ACHN (cell line): Measurements from ENCODE around the gene PPL.
"Not testable (repeated sequence)": the region's sequence is repeated elsewhere in the genome, so short reads cannot be mapped to it uniquely, and the experiment has no call there.

Experiments
- DNase-seq: peaks from one replicate; pipeline ENCODE4 v3.0.0-alpha.2; 2015
- in situ Hi-C: cut with HindIII; loops from 2 replicates; pipeline ENCODE4 v1.10.0; 2017; ENCODE audit warnings: low sequenced_read_pairs, low pct_ligation_motif_present, low pct_unique_long_range_greater_than_20kb

Gene PPL

DNA sequence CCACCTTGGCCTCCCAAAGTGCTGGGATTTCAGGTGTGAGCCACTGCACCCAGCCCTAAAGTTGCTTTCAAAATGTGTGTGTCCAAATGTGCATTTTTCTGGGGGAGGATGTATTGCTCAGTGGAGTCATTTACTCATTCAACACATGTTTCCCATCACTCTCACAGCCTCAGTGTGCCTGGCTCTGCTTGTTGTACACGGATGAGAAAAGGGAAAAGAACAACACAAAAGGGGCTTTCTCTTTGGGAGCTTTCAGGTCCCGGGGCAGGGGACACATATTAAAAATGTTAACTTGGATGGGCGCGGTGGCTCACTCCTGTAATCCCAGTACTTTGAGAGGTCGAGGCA, 1.7 kb upstream of the PPL start:
- no peak for DNase-seq
- in situ Hi-C loops, result no loop called here

DNA sequence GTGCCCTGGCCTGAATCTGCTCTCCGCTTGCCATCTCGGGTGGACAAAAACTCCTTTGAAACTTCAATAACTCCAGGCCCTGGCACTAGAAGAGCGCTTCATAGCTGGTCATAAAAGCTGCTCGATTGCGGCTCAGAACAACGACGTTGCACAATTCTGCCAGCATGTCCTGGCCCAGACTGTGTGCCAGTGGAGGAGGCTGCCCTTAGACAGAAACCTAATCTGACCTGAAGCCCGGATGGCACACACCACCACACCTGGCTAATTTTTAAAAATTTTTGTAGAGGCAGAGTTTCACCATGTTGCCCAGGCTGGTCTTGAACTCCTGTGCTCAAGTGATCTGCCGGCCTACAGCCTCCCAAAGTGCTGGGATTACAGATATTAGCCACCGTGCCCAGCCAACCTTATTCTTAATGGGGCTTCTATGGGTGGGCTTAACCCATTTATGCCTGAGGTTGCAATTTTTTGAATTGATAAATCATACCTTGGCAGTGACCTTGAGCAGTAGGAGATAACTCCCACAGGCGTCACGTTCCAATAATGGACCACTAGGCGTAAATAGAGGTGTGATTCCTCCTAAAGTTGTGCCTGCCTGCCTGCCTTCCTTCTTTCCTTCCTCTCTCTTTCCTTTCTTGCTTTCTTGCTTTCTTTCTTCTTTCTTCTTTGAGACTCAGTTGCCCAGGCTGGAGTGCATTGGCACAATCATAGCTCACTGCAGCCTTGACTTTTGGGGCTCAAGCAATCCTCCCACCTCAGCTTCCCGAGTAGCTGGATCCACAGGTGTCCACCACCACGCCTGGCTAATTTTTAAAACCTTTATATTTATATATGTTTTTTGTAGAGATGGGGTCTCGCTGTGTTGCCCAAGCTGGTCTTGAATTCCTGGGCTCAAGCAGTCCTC, 1.1 kb upstream of the PPL start:
- no peak for DNase-seq
- in situ Hi-C loops, result no loop called here

DNA sequence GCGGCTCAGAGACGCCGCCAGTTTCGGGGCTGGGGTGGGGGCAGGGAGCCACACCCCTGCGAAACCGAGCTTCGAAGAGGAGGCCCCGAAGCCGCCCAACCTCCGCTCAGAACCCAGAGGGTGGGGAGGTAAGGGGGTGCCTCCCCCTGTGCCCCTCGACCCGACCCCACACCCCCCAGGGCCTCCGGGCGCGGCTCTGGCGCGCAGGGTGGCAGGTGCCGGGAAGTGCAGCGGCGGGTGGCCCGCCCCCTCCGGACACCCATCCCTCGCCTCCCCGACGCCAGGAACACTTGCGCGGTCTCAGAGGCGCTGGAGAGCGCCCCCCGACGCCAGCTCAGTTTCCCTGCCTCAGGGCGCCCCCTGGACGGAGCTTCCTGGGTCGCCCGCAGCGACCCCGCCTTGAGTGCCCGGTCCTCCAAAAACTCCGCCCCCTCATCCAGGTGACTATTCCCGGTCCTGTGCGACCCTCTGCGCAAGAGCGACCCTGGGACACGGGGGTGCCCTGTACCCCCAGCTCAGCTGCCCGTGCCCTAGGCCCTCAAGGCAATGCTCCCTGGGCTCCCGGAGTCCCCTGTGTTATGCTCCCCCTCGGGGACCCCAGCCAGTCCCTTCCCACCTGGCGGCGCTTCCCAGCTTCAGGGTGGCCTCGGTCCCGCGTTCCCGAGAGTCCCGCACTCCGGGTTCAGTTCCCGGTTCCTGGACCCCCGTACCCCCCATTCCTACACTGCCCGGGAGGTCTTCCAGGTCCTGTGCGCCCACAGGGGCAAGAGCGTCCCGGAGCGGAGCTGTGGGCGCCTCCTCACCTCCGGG, 562 bp downstream of the PPL start:
- DNase-seq, result peak; percentile 64
- in situ Hi-C loops, result no loop called here

DNA sequence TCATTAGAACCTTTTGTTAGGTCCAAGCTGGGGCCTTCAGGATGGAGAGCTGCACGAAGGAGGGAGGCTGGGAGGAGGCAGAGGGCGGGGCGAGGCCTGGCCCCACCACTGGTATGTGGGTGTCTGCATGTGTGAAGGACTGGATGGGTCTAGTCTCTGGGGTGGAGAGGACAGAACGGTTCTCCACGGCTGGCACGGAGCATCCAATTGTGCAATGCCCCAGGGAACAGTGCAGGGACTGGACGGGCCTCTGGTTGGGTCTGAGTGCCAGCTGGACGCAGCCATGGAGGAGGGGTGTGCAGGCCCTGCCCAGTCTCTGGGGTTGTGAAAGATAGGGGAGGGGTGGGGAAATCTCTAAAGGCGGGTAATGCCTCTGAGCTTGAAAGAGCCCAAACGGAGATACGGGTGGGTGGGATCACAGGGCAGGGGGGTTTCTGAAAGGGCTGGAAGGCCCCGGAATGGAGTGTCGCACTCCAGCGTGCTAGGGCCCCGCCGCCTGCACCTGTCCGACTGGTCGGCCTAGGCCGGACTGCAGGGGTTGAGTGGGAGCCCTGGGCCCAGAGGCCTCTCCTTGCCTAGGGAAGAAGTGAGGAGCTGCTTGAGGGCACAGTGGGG, 1.6 kb downstream of the PPL start:
- no peak for DNase-seq
- in situ Hi-C loops, result no loop called here

DNA sequence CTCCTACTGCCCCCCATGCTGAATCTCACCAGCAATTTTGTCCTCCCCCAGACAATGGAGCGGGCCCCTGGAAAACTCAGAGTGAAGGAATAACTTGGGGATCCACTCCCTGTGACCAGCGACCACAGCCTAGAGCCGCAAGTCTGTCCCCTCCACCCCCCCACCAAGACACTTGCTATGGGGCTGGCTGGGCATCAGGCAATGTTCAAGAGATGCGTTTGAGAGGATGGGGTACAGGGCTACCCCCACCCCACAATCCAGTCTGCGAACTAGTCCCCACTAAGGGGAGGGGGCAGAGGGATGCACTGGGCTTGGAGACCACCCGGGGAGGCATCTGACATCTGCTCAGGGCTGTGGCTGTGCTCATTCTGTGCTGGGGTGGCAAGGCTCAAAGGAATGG, 2.4 kb downstream of the PPL start:
- DNase-seq, result no peak
- in situ Hi-C loops, result no loop called here

DNA sequence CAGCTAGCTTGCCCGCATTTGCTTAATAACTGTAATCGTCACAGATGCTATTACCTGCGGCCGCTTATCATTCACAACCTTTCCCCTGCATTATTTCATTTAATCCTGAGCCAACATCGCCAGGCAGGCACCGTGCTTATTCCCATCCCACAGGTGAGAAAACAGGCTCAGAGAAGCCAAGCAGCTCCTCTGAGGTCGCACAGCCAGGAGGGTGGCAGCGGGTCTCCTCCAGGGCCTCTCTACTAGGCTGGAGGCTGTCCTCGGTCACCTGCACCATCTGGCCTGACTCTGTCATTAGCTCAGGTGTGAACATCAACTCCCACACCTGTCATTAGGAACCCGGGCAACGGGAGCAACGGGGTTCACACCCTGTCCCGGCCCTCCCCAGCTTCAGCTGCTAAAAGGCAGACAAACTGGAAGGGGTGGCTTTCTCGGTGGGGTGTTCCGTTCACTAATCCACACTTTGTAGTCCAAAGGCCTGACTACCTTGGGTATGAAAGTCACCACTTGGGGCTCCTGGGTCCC, 3.0 kb downstream of the PPL start:
- in situ Hi-C loops, result no loop called here

DNA sequence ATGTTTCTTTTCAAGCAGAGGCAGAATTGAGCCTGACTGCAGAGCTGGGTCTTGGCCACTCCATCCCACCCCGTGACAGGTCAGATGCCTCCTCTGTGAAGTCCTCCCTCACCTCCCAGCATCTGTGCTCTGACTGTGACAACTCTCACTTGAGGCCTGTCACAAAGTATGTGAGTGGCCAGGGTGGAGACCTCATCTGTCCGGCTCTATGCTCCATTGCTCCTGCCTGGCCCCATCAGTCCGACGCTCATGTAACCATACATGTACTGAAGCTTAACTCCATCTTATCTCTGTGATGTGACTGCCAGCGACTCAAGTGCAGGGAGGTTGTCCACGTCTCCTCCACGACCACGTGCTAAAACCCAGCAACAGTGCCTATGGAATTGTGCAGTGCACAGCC, 3.5 kb downstream of the PPL start:
- in situ Hi-C loops, result no loop called here
- DNase-seq, result no peak

More for the DNA sequence above, 3.0 kb downstream of the PPL start:
- no peak for DNase-seq

DNA sequence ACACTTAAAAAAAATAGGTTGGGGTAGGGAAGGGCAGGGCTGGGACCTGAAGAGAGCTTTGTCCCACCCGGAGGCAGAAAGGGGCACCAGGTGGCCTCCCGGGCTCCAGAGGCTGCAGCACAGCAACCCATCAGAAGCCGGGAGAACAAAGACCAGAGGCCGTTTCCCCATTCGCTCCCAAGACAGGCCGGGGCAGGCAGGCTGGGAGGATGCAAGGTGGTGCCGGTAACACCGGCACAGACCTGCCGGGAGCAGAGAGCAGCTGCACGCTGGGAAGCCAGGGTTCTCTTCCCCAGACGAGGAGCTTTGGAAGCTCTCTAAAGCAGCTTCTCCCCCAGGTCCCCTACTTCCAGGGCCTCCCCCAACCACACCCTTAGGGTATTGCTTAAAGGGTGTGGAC, 5.6 kb downstream of the PPL start:
- in situ Hi-C loops, result no loop called here
- DNase-seq, result no peak

DNA sequence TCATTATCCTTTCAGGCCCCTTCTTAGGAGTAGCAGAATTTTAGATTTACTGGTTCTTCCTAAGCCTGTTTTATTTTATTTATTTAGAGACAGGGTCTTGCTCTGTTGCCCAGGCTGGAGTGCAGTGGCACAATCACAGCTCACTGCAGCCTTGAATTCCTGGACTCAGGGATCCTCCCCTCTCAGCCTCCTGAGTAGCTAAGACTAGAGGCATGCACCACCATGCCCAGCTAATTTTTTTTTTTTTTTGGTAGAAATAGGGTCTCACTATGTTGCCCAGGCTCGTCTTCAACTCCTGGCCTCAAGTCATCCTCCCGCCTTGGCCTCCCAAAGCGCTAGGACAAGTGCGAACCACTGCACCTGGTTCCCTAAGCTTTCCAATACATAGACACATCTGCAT, 7.3 kb downstream of the PPL start:
- in situ Hi-C loops, DNase-seq: not testable (repeated sequence)

DNA sequence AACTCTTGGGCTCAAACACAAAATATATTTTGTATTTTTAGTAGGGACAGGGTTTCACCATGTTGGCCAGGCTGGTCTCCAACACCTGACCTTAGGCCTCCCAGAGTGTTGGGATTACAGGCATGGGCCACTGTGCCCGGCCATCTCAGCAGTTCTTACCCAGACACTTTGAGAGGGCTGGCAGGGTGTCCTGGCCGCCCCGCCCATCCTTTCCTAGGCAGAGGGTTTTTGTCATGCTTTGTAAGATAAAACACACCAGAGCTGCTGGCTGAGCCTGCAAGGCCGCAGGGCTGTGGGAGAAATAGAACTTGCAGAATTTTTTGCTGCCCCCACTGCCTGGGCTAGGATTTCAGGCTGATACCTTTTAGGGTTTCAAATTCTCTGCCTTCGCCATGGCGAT, 8.7 kb downstream of the PPL start:
- DNase-seq, result no peak
- in situ Hi-C loops, result no loop called here

DNA sequence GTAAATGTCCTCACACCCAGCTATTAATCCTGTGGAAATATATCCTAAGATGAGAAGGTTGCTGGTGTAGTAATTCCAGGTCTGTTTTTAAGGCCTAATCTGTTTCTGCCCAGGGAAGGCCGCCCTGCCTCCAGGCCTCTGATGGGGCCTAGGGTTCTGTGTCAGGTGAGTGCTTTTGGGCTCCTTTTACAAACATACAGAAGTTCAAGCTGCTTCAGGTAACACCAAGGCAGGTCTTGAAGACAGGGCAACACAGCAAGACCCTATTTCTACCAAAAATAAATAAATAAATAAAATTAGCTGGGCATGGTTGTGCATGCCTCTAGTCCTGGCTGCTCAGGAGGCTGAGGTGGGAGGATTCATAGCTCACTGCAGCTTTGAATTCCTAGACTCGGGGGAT, 9.3 kb downstream of the PPL start:
- DNase-seq, result no peak
- in situ Hi-C loops, result no loop called here

DNA sequence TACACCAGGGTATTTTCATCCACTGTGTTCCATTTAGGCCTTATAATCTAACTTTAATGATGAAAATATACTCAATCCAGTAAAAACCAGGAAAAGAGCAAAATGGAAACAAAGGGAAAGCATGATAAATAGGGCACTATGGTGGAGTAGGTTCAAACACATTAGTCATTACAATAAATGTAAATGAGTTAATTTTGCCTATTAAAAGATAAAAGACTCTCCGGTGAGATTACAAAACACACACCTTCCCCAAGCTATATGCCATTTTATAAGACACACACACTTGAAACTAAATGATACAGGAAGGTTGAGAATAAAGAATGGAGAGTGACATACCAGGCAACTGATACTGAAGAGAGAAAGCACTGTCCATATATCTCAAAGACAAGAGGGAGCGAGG, 10.0 kb downstream of the PPL start:
- DNase-seq, result no peak
- in situ Hi-C loops, result no loop called here

DNA sequence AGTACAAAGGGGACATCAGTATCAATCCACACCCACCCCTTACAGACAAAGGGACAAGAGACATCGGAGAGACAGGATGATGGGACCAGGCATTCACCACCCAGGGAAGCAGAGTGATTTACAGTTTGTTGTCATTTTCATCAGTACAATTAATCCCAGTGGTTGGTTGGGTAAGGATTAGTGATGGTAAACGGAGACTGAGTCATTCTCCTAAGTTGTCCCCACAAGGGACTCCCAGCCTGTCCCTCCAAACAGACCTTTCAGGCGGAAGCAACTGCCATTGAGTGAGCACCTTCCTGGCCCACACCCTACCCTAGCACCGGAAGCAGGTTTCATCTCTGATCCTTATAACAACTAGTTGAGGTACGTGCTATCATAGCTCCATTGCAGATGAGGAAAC, 11.2 kb downstream of the PPL start:
- in situ Hi-C loops, result no loop called here
- no peak for DNase-seq

DNA sequence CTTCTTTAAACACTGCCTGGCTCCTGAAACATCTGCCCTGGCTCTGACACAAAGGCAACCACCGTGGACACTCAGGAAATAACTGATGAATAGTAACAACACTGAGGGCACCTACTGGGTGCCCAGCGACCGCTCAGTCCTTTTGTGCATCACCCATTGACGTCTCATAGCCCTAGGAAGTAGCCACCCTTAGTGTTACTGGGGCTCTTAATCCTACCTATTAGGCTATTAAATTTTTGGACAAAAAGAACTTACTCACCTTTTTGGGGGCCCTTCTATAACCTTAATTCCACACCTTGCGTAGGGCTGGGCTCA, 11.7 kb downstream of the PPL start:
- in situ Hi-C loops, result no loop called here
- DNase-seq, result no peak

DNA sequence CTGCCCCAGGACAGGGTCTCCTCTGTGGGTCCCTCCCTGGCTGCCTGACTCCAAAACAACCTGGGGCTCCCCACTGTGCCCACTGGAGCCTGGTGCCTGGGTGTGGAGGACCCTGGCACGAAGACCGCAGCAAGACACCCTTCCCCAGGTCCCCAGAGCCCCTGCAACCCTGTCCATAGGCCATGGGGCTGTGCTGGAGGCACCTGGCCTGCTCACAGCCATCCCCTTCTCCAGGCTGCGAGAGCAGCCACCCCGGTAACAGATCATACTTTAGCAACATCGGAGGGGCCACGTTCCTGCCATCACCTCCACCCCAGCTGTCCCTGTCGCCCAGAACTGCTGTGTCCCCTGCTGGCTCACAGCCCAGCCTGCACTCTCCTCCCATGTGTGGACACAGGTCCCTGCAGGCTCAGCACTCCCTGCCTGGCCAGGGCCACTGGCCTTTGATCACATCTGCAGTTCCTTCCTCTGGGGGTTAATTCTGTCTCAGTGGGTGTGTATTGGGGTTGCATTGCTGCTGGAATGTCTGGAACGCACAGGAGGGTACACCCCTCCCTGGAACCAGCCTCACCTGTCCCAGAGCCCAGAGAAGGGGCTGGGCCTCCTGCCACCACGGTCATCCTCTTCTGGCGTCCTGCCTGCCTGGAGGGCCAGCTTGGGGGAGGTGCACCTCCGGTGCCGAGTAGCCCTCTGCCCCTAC, 12.2 kb downstream of the PPL start:
- in situ Hi-C loops, result no loop called here
- no peak for DNase-seq

DNA sequence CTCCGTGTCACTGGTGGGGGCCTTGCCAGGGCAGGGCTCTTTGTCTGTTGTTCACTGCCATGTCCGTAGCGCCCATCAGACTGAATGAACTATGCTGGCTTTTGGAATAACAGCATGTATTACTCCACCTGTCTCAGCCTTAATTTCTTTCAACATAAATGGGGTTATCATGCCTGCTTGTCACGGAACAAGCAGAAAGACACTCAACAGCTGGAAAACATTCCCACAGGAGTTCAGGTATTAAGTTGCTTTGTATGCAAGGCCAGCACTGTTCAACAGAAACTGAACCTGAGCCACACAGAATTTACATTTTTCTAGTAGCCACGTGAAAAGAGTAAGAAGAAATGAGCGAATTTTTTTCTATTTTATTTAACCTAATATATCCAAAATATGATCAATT, 13.1 kb downstream of the PPL start:
- in situ Hi-C loops, result no loop called here

DNA sequence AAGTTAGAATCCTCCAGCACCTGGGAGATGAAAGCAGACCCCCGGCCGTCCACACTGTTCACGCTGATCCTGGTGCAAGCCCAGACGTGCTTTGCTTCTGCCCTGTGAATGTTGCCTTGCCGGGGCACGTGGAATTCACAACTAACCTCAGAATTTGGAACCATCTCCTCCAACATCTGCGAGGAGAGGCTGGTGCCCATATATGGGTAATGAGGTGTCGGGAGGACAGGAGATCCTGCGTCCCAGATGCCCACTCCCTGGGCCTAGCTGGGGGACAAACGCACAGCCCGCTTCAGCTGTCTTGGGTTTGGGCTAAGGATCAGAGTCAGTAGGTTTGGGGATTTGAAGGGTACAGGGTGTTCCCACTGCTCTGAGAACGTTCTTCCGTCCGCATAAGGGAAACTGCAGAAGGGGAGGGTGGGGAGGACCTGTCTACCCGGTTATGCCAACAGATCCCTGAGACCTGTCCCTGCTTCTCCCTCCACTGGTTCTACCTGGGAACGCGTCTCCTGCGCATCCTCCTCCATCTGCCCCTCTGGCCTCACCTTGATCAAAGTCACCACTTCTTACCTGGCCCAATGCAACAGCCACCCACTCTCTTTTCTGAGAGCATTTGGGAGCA, 14.1 kb downstream of the PPL start:
- in situ Hi-C loops, result no loop called here
- DNase-seq, result no peak

More for the DNA sequence above, 13.1 kb downstream of the PPL start:
- no peak for DNase-seq

DNA sequence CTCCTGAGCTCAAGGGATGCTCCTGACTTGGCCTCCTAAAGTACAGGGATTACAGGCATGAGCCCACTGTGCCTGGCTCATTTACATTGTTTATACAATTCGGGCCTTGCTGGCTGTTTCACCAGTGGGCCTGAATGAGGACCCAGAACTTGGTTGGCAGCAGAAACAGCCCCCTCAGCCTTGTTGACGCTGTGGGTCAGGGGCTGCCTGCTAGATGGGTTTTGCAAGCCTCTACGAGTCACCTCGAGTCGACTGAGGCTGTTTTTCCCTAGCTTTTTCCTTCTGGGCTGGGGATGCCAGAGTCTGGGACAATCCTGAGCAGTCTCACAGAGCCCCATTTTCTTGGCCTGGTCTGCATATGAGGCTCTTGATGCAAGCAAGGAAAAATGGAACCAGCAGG, 16.1 kb downstream of the PPL start:
- no peak for DNase-seq
- in situ Hi-C loops, result no loop called here
